Transverse colon (tissue), 3 donors: ENCODE measurements around the gene UBE2J2.

Source experiments
- EP300 ChIP-seq: sonication (generic); formaldehyde crosslinking; IDR thresholded peaks from one replicate; pipeline ENCODE4 v1.6.1; 2017; ENCODE audit warnings: antibody characterized with exemption, low read depth
- POLR2A ChIP-seq: fragments of 450-650 bp; IDR thresholded peaks from one replicate; pipeline ENCODE4 v1.6.1; 2016; ENCODE audit warnings: antibody characterized with exemption, mild to moderate bottlenecking, moderate library complexity
- TF ChIP-seq, protein P1 (sequence below), 5 experiments: fragments of 200-600 bp in 3 of 5; fragments of 450-650 bp in 2 of 5; sonication (generic) in 3 of 5; IDR thresholded peaks; 1 replicate in 2 of 5; 2 replicates in 3 of 5; pipeline ENCODE4 v1.5.1; 2016 to 2017; ENCODE audit warnings: antibody characterized with exemption in 5 of 5, inconsistent platforms in 3 of 5, mild to moderate bottlenecking in 2 of 5, moderate library complexity in 1 of 5

DNA sequence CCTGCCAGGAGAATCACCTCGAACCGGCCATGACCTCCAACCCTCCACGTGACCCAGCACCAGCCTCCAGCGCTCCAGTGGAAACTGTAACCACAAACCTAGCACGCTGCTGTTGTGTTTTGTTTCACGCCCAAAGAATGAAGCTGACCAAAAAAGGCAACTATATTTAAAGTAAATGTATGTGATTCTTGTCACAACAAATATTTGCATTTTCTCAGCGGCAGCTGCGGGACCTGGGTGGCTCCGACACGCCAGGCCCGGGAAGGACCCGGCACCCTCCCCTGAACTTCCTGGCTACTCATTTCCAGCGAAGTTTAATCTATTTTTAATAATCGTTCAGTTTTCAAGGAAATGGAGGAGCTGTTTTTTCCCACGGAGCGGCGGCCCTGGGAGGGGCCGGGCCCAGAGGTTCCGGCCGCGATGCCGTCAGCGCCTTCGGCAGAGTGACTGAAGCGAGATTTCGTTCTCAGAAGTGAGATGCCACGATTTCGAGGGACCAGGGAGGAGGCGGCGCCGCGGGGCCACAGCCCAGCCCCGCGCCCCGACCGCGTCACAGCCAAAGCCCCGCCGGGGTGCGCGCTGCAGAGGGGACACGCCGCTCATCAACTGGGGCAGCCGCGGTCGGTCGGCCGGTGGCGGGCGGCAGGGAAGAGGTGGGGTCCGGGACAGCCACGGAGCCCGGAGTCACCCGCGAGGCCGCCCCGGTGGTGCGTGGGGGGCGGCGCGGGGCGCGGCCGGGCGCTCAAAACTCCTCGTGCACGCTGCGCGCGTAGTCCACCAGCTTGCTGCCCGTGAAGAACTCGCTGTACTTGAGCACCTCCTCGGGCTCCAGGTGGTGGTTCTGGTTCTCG is 56.7 kb downstream of the UBE2J2 start:
- TF ChIP-seq, protein P1, sequence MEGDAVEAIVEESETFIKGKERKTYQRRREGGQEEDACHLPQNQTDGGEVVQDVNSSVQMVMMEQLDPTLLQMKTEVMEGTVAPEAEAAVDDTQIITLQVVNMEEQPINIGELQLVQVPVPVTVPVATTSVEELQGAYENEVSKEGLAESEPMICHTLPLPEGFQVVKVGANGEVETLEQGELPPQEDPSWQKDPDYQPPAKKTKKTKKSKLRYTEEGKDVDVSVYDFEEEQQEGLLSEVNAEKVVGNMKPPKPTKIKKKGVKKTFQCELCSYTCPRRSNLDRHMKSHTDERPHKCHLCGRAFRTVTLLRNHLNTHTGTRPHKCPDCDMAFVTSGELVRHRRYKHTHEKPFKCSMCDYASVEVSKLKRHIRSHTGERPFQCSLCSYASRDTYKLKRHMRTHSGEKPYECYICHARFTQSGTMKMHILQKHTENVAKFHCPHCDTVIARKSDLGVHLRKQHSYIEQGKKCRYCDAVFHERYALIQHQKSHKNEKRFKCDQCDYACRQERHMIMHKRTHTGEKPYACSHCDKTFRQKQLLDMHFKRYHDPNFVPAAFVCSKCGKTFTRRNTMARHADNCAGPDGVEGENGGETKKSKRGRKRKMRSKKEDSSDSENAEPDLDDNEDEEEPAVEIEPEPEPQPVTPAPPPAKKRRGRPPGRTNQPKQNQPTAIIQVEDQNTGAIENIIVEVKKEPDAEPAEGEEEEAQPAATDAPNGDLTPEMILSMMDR (IDR thresholded peaks at IDR 0.05): no peak
- TF ChIP-seq POLR2A (no peak), EP300 (no peak)
